Measurements from ENCODE around the gene LRCOL1. TPM values are rescaled to one million over a fixed set of nuclear protein-coding genes. Genes with fewer than 3 reads are reported as not detected.

LRCOL1 gene
- polyA plus RNA-seq, 3 donors, result 2.4 to 5.8 (median 2.6) TPM

- no peak for DNase-seq (ENCODE audit: extremely low read depth in 1 of 11, low read depth in 9 of 11, low spot score in 4 of 11)
Observed at GRCh38 chr12:132575661-132576060, 34.7 kb downstream of the LRCOL1 start.

DNA sequence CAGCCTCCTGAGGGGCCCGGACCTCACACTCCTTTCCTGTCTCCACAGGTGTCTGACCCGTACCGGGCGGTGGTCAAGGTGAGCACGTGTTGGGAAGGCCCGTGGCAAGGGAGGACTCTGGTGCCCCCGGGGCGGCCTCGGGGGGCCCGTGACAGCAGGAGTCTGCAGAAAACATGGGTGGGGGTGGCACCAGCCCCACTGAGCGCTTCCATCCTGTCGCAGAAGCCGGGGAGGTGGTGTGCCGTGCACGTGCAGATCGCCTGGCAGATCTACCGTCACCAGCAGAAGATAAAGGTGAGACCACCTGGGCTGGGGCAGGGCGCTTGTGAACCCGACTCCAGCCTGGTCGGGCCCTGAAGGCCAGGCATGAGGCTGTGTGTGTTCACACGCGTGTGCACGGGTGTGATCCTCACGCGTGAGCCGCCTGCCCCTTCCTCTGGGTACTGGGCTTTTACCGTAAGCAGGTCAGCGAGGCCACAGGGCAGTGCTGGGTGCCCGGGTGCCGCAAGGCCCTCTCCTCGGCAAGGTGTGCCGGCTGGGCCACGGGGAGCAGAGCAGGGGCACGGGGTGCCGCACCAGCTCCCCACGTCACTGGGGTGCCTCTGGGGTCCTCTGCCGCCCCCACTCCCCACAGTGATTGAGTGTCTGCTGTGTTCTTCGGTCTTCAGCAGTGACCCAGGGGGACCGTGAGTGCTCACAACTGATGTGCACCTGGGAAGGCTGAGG, 35.9 kb downstream of the LRCOL1 start:
- no peak for DNase-seq (ENCODE audit: extremely low read depth in 1 of 11, low read depth in 9 of 11, low spot score in 4 of 11)

DNA sequence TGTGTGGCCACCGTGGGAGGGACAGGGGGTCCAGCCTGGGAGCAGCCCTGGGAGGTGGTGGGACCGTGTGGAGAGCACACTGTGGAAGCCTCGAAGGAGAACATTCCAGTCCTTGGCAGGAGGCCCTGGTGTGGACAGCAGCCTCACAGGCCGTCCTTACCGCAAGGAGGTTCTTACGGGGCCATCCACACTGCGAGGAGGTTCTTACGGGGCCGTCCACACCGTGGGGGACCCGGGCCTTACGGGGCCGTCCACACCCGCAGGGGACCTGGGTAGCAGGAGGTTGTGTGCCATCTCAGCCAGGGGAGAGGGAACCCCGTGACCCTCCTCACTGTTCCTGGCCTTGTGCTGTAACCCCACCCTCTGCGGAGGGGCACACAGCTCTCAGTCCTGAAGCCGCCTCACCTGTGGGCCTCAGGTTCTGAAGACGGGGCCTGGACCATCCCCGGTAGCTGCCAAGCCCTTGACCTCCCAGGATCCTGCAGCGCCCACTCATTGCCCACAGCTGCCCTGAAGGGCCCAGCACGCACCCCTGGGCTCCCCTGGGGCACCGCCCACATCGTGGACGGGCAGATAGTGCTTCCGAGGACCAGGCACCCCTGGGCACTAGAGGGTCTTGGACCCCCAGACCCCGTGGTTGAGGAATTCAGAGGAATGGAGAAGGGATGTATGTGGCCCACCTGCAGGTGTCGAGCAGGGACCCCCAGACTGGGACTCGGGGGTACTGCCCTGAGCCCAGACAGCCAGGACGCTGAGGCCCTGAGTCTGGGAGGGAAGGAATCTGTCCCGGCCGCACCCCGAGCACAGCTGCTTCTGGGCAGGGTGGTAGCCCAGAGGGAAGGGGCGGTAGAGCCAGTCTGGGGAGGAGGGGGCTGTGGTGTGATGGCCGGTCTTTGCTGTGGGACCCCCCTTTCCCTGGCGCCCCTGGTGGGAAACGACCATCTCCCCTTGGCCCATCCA, 37.3 kb downstream of the LRCOL1 start:
- DNase-seq (ENCODE audit: extremely low read depth in 1 of 11, low read depth in 9 of 11, low spot score in 4 of 11), result no peak

GRCh38 chr12:132572106-132572505, 38.3 kb downstream of the LRCOL1 start:
- no peak for DNase-seq (ENCODE audit: extremely low read depth in 1 of 11, low read depth in 9 of 11, low spot score in 4 of 11)

DNA sequence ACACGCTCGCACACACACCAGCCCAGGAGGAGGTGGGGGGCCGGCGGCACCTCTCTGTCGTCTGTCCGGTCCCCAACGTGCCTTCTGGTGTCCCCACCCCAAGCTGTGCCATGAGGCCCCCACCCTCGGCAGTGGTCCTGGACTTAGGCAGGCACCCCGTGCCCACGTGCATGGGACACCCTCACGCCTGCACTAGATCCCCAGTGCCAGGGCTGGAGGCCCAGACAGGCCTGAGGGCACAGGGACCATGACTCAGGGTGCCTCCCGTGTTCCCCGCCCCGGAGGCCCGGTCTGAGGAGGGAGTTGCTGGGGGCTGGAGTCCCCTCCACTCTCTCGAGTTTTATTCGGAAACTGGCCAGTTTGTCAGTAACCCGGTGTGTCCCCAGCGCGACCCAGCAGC, 38.8 kb downstream of the LRCOL1 start:
- DNase-seq (ENCODE audit: extremely low read depth in 1 of 11, low read depth in 9 of 11, low spot score in 4 of 11), result no peak

DNA sequence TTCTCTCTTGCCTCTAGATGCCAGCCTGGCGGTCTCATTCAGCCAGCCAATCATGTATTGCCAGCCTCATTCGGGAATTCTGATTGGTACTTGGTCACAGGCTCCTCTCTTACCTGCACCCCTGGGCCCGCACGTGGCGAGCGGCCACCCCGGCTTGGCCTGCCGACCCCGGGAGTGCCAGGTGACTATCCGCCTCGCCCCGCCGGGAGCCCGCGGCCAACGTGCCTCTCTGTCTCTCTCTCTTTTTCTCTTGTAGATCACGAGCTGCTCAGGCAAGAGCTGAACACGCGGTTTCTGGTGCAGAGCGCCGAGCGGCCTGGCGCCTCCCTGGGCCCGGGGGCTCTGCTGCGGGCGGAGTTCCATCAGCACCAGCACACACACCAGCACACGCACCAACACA, 39.3 kb downstream of the LRCOL1 start:
- no peak for DNase-seq (ENCODE audit: extremely low read depth in 1 of 11, low read depth in 9 of 11, low spot score in 4 of 11)

- no peak for DNase-seq (ENCODE audit: extremely low read depth in 1 of 11, low read depth in 9 of 11, low spot score in 4 of 11)
Observed at GRCh38 chr12:132570635-132571034, 39.7 kb downstream of the LRCOL1 start.

DNA sequence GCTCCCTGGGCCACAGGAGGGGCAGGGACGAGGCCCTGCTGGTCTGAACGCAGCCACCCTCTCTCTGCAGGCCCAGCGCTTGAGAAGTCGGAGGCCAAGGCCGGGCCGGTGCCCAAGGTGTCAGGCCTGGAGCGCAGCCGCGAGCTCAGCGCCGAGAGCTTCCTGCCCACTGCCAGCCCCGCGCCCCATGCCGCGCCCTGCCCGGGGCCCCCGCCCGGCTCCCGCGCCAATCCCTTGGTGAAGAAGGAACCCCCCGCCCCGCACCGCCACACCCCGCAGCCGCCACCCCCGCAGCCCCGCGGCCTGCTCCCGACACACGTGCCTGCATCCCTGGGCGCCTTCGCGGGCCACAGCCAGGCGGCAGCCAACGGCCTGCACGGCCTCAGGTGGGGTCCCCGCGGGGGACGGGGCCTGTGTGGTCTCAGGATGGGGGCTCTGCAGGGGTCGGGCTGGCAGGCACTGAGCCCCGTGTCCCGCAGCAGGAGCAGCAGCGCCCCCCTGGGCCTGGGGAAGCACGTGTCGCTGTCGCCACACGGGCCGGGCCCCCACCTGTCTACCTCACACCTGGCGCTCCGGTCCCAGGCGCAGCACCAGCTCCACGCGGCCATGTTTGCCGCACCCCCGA, 40.4 kb downstream of the LRCOL1 start:
- no peak for DNase-seq (ENCODE audit: extremely low read depth in 1 of 11, low read depth in 9 of 11, low spot score in 4 of 11)

- no peak for DNase-seq (ENCODE audit: extremely low read depth in 1 of 11, low read depth in 9 of 11, low spot score in 4 of 11)
Observed at GRCh38 chr12:132568826-132569480, 41.4 kb downstream of the LRCOL1 start.

GRCh38 chr12:132568301-132568700, 42.1 kb downstream of the LRCOL1 start:
- DNase-seq (ENCODE audit: extremely low read depth in 1 of 11, low read depth in 9 of 11, low spot score in 4 of 11), result no peak

GRCh38 chr12:132566516-132567131, 43.8 kb downstream of the LRCOL1 start:
- DNase-seq (ENCODE audit: extremely low read depth in 1 of 11, low read depth in 9 of 11, low spot score in 4 of 11), result no peak

DNA sequence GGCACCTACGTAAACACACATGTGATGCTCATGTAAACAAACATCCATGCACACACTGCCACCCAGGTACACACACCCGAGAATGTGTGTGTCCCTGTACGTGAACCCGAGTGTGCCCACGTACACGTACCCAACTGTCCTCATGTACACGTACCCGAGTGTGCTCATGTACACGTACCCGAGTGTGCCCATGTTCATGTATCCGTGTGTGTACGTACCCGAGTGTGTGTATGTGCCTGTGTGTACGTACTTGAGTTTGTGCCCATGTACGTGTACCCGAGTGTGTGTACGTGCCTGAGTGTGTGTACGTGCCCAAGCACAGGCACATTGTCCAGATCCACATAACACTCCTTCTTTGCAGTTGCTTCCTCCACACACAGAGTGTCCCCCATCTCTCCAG, 45.0 kb downstream of the LRCOL1 start:
- DNase-seq (ENCODE audit: extremely low read depth in 1 of 11, low read depth in 9 of 11, low spot score in 4 of 11), result no peak

DNA sequence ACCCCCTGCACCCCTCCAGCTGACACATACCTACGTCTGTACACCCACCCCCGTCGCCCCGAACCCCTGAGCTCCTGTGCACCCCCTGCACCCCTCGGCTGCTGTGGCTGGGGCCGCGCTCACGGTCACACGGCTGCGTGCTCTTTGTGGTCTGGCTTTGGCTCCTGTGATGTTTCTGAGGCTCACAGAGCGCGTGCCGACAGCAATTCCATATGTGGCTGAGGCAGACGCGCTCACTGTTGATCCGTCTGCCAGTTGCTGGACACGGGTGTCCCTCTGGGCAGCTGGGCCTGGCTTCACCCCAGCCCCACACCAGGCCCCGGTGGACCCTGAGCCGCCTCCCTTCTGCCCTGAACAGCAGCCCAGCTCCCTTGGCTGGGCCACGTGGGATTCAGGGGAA, 46.5 kb downstream of the LRCOL1 start:
- no peak for DNase-seq (ENCODE audit: extremely low read depth in 1 of 11, low read depth in 9 of 11, low spot score in 4 of 11)

- DNase-seq (ENCODE audit: extremely low read depth in 1 of 11, low read depth in 9 of 11, low spot score in 4 of 11), result no peak
Observed at GRCh38 chr12:132562489-132563021, 47.8 kb downstream of the LRCOL1 start.

GRCh38 chr12:132561427-132562156, 48.8 kb downstream of the LRCOL1 start:
- DNase-seq (ENCODE audit: extremely low read depth in 1 of 11, low read depth in 9 of 11, low spot score in 4 of 11), result no peak

DNA sequence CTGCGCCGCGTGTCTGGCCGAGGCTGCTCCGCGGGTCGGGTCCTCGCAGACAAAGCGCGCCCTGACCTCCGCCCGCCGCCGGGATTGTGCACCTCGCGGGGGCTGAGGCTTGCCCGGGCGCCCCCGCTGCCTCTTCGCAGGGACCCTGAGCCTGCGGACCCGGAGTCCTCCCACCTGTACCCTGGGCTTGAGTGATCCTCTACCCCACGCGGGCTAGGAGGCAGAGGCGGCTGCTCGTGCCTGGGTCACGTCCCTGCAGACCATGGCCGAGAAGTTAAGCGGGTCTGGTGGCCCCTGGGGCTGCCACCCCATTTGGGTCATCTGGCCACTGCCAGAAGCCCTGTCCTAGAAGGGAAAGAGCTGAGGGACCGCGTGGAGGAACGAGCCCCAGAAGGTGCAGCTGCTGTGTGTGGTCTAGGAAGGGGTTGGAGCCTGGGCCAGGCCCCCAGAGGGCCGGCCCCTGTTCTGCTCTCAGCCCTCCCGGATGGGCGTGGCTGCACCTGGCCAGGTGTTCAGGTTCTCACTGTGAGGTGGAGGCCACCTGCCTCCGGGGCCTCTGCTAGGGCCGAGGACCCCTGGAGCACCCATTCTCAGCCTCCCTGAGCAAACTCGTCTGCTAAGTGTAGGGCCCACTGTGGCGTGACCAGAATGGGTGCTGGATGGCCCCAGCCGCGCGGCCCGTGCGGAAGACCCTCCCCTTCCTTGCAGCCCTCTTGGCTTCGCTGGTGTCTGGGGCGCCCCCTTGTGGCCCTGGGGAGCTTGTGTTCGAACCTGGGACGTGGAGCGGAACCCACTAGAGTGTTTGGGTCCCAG, 49.6 kb downstream of the LRCOL1 start:
- peak in 9 of 11 donors; percentile 47 to 81 (median 73) for DNase-seq (ENCODE audit: extremely low read depth in 1 of 11, low read depth in 9 of 11, low spot score in 4 of 11)

DNA sequence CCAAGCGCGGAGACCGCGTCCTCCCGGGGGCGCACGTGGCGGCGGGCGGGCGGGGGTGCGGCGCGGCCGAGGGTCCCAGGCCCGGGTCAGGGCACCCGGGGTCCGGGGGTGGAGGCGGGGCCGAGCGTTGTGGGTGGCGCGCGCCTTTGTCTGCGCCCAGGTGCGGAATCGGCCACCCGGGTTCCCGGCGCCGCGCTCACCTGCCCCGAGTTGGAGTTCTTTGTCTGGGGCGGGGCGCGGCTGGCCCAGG, 50.1 kb downstream of the LRCOL1 start:
- DNase-seq (ENCODE audit: extremely low read depth in 1 of 11, low read depth in 9 of 11, low spot score in 4 of 11), result no peak

All from renal cortex interstitium (tissue), 11 donors.